HUES6 (cell line): ENCODE data around the gene FKBP1B.
A peak's percentile ranks its signal among the peaks of the same experiment; 100 is the strongest.
"Not testable (repeated sequence)": the region's sequence is repeated elsewhere in the genome, so short reads cannot be mapped to it uniquely, and the experiment has no call there.

ENCODE experiments used
- H3K27ac ChIP-seq: 2 replicates; pipeline ENCODE4 v1.7.0; 2013; ENCODE audit warnings: low read depth, mild to moderate bottlenecking, low read length, inconsistent platforms
- H3K27me3 ChIP-seq: 2 replicates; pipeline ENCODE4 v1.6.1; 2013; ENCODE audit warnings: low read length; ENCODE audit not compliant: control insufficient read depth, insufficient read depth
- H3K36me3 ChIP-seq: 2 replicates; pipeline ENCODE4 v1.6.1; 2013; ENCODE audit warnings: low read length; ENCODE audit not compliant: control insufficient read depth, insufficient read depth
- H3K4me1 ChIP-seq: 2 replicates; pipeline ENCODE4 v1.6.1; 2013; ENCODE audit warnings: low read length; ENCODE audit not compliant: control insufficient read depth, insufficient read depth
- H3K4me3 ChIP-seq: 2 replicates; pipeline ENCODE4 v1.5.1; 2013; ENCODE audit warnings: low read depth, low read length
- H3K9ac ChIP-seq: one replicate; pipeline ENCODE4 v1.6.1; 2013; ENCODE audit warnings: mild to moderate bottlenecking, low read length
- H3K9me3 ChIP-seq: 2 replicates; pipeline ENCODE4 v1.6.1; 2013; ENCODE audit warnings: low read depth, low read length; ENCODE audit not compliant: control insufficient read depth, insufficient read depth

The FKBP1B gene

DNA sequence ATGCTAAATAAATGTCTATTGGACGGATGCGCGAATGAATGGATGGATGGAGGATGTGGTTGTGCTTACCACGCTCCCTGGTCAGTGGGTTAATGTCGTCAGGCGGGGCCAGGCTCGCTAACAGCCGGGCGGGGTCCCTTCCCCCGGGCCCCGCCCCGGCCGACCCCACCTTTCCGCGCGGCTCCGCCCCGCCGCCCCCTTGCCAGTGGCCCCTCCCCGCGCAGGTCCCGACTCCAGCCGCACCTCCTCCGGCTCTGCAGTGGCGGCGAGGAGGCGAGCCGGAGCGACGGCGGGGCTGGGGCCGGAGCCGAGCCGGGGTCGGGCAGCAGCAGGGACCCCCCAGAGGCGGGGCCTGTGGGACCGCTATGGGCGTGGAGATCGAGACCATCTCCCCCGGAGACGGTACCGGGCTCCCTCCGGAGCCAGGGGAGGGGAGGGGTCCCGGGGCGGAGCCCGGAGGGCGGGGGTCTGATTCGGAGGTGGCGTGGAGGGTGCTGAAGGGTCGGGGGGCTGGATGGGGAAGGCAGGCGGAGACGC is at the start of gene FKBP1B:
TSS of gene FKBP1B (plus strand) at position 257 of the 537 bp plus-strand sequence. CDS start at position 366, 109 bp downstream.
- H3K27ac ChIP-seq, result no peak within 1 kb of the TSS
- H3K27me3 ChIP-seq, result no peaks in the 10 kb centered on the region
- 0 out of 2 replicates have a peak, but pooled peaks cover 8% of the 10 kb centered on the region for H3K4me1 ChIP-seq
- peaks cover 8% of the 10 kb centered on the region for H3K36me3 ChIP-seq
- H3K4me3 ChIP-seq, result peak within 1 kb of the TSS; percentile 90
- H3K9me3 ChIP-seq, result no peaks in the 10 kb centered on the region
- H3K9ac ChIP-seq, result peak within 1 kb of the TSS; percentile 52

DNA sequence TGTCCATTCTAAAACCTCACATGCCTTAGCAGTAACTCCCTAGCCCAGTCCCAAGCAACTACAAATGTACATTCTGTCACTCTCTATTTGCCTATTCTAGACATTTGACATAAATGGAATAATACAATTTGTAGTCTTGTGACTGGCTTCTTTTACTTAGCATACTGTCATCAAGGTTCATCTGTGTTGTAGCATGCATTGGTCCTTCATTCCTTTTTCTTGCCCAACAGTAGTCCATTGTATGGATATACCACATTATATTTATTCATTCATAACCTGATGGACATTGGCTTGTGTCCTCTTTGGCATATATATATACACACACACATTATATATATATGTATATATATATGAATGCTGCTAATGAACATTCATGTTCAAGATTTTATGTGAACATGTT is 41.8 kb upstream of the FKBP1B start:
- Histone ChIP-seq H3K27ac (no peak overlapping the region), H3K9me3 (no peaks in the 10 kb centered on the region), H3K36me3 (no peaks in the 10 kb centered on the region), H3K4me3 (no peak overlapping the region), H3K9ac (no peak overlapping the region), H3K4me1 (peaks cover 16% of the 10 kb centered on the region), H3K27me3 (peaks cover 16% of the 10 kb centered on the region)

DNA sequence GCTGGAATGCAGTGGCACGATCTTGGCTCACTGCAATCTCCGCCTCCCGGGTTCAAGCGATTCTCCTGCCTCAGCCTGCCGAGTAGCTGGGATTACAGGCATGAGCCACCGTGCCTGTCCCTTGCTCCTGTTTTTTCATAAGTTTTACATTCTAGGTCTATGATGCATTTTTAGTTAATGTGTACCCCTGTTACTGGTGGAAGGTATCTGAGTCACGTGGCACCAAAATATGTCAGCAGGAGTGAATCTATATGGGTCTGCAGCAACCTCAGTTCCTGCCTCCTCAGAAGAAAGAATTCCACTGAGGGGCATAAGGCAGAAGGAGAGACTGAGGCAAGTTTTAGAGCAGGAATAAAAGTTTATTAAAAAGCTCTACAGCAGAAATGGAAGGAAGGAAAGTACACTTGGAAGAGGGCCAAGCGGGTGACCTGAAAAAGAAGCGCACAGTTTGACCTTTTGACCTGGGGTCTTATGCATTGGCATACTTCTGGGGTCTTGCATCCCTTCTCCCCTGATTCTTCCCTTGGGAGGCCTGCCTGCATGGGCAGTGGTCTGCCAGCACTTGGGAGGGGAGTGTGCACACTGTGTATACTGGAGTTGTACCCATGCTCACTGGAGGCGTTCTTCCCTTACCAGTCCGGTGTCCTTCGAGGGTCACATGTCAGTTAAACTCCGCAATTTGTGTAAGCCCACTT is 40.7 kb upstream of the FKBP1B start:
- peaks cover 20% of the 10 kb centered on the region for H3K4me1 ChIP-seq
- peaks cover 16% of the 10 kb centered on the region for H3K27me3 ChIP-seq
- H3K9ac ChIP-seq, result no peak overlapping the region
- H3K27ac ChIP-seq, result no peak overlapping the region
- H3K9me3 ChIP-seq, result no peaks in the 10 kb centered on the region
- H3K4me3 ChIP-seq, result no peak overlapping the region
- no peaks in the 10 kb centered on the region for H3K36me3 ChIP-seq

DNA sequence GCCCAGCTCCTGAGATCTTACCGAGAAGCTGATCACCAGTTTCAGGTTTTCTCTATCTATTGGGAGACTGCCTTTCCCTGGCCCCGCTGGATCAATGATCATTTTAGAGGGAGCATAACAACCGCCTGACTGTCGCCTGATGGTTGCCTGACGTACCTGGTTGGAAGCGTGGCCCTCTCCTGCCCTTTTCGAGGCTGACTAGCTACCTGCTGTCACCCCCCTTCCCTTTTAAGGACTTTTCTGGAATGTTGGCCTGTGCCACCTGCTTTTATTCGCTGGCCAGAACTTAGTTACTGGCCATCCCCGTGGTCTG is 40.2 kb upstream of the FKBP1B start:
- H3K9ac ChIP-seq, result peak overlapping the region; percentile 17
- H3K27ac ChIP-seq, result no peak overlapping the region
- no peaks in the 10 kb centered on the region for H3K36me3 ChIP-seq
- H3K4me1 ChIP-seq, result peaks cover 20% of the 10 kb centered on the region
- no peaks in the 10 kb centered on the region for H3K9me3 ChIP-seq
- H3K27me3 ChIP-seq, result peaks cover 16% of the 10 kb centered on the region
- H3K4me3 ChIP-seq, result peak overlapping the region; percentile 63

DNA sequence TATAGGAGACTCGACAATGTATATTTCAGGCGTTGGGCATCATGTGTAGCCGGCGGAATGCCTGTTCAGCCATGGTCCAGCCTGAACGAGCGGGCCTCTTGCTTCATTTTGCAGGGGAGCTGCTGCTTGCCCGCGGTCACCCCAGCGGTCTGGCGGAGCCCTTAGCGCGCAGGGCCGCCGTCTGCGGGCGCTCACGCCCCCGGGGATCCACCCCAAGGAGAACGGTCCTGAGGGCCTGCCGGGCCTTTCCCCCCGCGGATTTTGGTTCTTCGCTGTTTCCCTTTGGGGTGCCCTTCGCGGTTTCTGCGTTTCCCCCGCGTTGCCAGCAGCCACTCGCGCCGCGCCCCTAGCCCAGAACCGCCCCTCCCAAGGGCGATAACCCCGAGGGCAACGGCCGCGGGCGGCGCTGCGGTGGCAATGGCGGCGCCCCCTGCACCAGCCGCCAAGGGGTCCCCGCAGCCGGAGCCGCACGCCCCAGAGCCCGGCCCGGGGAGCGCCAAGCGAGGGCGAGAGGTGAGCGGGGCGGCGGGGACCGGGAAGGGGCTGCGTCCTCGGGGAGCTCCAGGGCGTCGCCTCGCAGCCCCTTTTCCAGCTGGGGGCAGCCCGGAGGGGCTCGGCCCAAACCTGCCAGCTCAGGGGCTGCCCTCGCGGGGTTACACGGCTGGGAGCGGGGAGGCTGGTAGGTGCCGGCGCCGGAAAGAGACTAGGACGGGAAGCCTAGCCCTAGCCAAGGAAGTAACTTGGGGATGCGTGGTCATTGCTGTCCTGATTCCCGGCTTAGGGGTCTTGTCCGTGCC is 39.7 kb upstream of the FKBP1B start, which contains the start of gene MFSD2B:
TSS of gene MFSD2B (plus strand) at position 406 of the 797 bp plus-strand sequence. CDS start at position 418, 12 bp downstream.
- no peaks in the 10 kb centered on the region for H3K9me3 ChIP-seq
- H3K4me3 ChIP-seq, result peak within 1 kb of the TSS; percentile 63
- peaks cover 20% of the 10 kb centered on the region for H3K4me1 ChIP-seq
- H3K27me3 ChIP-seq, result peaks cover 16% of the 10 kb centered on the region
- no peak within 1 kb of the TSS for H3K27ac ChIP-seq
- peak within 1 kb of the TSS; percentile 17 for H3K9ac ChIP-seq
- no peaks in the 10 kb centered on the region for H3K36me3 ChIP-seq

DNA sequence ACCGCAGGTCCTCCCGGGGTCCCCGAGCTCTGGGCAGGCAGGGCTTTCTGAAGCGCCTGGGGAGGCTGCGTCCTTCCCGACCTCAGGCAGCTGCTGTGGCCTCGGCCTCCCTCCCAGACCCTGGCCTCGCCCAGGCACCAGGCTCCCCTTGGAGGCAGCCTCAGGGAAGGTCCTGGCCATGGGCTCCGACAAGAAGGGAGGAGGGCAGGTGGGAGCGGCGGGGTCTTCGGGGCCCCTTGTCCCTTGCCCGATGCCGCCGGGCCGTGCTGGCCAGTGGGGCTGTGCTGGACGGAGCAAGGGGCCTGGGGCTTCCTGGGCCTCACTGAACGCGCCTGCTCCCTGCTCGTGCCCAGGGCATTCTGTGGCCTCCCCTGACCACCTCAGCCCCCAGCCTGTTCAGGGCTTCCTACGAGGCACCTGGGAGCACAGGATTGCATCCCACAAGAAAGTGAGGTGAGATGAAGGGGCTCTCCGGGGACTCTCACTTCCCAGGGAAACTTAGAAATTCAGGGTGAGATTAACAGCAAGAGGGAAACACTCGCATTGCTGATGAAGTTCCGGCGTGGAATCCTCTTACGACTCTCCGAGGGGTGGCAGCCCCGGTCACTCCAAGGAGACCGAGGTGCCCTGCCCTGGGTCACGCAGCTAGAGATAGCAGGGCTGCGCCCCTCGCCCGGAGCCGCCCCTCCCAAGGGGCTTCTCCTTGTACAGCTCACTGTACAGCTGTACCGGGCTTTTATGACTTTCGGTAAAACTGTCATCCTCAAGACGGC is 38.9 kb upstream of the FKBP1B start:
- Histone ChIP-seq H3K27me3 (peaks cover 16% of the 10 kb centered on the region), H3K4me3 (peak overlapping the region; percentile 63), H3K9me3 (no peaks in the 10 kb centered on the region), H3K36me3 (no peaks in the 10 kb centered on the region), H3K27ac (no peak overlapping the region), H3K9ac (peak overlapping the region; percentile 17), H3K4me1 (peaks cover 20% of the 10 kb centered on the region)

DNA sequence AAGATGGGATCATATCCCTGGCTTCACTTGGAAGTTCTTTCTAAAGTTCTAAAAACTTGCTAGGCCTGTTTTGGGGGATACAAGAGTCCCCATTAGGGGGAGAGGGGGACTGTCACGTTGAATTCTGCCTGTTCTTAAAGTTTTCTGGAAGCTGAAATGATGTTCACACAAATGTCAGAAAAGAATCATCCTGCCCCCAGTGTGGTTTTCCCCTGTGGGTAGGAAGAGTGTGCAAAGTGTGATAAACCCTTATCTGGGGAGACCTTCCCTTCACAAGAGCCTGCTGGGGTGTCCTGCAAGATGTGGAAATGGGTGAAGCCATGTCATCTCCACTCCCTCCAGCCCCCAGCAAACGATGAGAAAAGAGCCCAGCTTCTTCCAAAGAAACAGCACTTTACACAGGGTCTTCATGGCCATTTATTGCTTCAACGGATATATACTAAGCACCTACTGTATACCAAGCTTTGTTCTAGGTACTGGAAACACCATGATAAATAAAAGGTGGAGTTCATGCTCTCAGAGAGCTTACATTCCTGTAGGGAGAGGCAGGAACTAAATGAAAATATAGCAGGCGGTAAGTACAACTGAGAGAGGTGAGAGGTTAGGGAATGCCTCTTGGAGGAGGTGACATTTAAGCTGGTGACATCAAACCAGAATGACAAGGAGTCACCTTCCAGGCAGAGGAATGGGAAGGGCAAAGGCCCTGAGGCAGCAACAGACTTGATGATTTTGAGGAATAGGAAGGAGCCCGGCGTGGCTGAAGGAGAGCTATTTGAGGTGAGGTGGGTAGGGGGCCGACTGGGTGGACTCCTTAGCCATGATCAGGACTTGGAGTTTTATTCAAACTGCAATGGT is 38.1 kb upstream of the FKBP1B start:
- Histone ChIP-seq H3K36me3 (no peaks in the 10 kb centered on the region), H3K27ac (no peak overlapping the region), H3K4me3 (no peak overlapping the region), H3K9me3 (no peaks in the 10 kb centered on the region), H3K27me3 (peaks cover 16% of the 10 kb centered on the region), H3K9ac (no peak overlapping the region), H3K4me1 (peaks cover 28% of the 10 kb centered on the region)

DNA sequence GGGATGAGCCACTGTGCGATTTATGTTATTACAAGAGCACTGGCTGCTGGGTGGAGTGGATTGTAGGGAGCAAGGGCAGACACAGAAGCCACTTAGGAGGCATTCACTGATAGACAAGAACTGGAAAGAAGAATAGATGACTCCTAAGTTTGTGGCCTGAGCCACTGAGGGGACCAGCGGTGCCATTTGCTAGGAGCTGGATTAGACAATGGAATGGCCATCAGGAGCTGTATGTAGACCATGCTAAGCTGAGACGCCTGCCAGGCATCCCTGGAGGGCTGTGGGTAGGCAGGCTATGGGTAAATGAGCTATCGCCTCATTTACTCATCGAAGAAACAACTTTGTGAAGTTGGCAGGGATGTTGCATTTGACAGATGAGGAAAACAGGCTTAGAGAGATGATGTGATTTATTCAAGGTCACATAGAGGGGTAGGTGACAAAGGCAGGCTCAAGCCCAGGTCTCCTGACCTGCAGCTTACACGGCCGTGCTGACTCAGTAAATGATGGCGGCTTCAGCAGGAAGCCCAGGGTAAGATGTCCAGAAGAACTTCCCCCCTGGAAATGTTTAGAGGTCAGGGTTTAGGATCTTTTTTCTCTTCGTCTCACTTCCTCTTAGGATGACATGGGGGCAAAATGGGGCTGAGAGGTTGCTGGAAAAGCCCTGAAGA is 36.9 kb upstream of the FKBP1B start:
- Histone ChIP-seq H3K4me3 (no peak overlapping the region), H3K9me3 (no peaks in the 10 kb centered on the region), H3K27ac (no peak overlapping the region), H3K36me3 (no peaks in the 10 kb centered on the region), H3K4me1 (peaks cover 37% of the 10 kb centered on the region), H3K27me3 (peaks cover 16% of the 10 kb centered on the region), H3K9ac (no peak overlapping the region)

DNA sequence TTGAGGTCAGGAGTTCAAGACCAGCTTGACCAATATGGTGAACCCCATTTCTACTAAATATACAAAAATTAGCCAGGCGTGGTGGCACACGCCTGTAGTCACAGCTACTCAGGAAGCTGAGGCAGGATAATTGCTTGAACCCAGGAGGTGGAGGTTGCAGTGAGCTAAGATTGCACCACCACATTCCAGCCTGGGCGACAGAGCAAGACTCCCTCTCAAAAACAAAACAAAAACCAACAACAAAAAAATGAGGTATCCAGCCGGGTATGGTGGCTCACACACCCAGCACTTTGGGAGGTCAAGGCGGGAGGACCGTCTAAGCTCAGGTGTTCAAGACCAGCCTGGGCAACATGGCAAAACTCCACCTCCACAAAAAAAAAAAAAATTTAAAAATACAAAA is 34.6 kb upstream of the FKBP1B start:
- not testable (repeated sequence) for H3K4me3 ChIP-seq, H3K9me3 ChIP-seq, H3K36me3 ChIP-seq, H3K9ac ChIP-seq, H3K27me3 ChIP-seq, H3K27ac ChIP-seq
- peaks cover 35% of the 10 kb centered on the region for H3K4me1 ChIP-seq
